Heart right ventricle (tissue), 16 donors: Measurements from ENCODE around the gene GSN. TPM values are rescaled to one million over a fixed set of nuclear protein-coding genes. Genes with fewer than 3 reads are reported as not detected.
A peak's percentile ranks its signal among the peaks of the same experiment; 100 is the strongest.

Experiments
- ATAC-seq, 8 donors: fragments of 200-7000 bp; cut with Tn5 transposase; one replicate each; pipeline ENCODE4 v1.9.1; 2020; ENCODE audit warnings: mild to moderate bottlenecking in 8 of 8, moderate library complexity in 8 of 8, moderate number of reproducible peaks in 1 of 8
- DNase-seq, 2 donors: peaks; one replicate each; pipeline ENCODE4 v3.0.0-alpha.2; 2020
- H3K27ac ChIP-seq, 10 donors: fragments of 200-600 bp; sonication (generic) in 2 of 10; one replicate each; pipeline versions ENCODE4 v1.5.0 to v1.8.0; 2020 to 2022; ENCODE audit warnings: mild to moderate bottlenecking in 3 of 10
- H3K27me3 ChIP-seq, 7 donors: fragments of 200-600 bp; one replicate each; pipeline ENCODE4 v1.8.0; 2021 to 2022; ENCODE audit warnings: mild to moderate bottlenecking in 2 of 7
- H3K36me3 ChIP-seq, 9 donors: fragments of 200-600 bp; sonication (generic) in 1 of 9; one replicate each; pipeline versions ENCODE4 v1.5.0 to v1.8.0; 2020 to 2022; ENCODE audit warnings: mild to moderate bottlenecking in 2 of 9
- H3K4me1 ChIP-seq, 9 donors: fragments of 200-600 bp; sonication (generic) in 1 of 9; one replicate each; pipeline versions ENCODE4 v1.5.0 to v1.8.0; 2020 to 2022; ENCODE audit warnings: mild to moderate bottlenecking in 4 of 9
- H3K4me3 ChIP-seq, 10 donors: fragments of 200-600 bp; sonication (generic) in 2 of 10; one replicate each; pipeline versions ENCODE4 v1.5.0 to v1.8.0; 2020 to 2022; ENCODE audit warnings: mild to moderate bottlenecking in 7 of 10, moderate library complexity in 2 of 10
- H3K9me3 ChIP-seq, 11 donors: fragments of 200-600 bp in 10 of 11; sonication (generic) in 2 of 11; one replicate each; pipeline versions ENCODE4 v1.5.0 to v1.8.0; 2013 to 2022; ENCODE audit warnings: mild to moderate bottlenecking in 2 of 11, control low read depth in 1 of 11, moderate library complexity in 1 of 11
- WGBS, 2 donors: extraction: QIAGEN DNeasy Blood & Tissue Kit; methylation state at CpG; one replicate each; pipeline ENCODE4 v1.1.7; 2013; ENCODE audit warnings: inconsistent platforms in 1 of 2; 5-methylcytosine and 5-hydroxymethylcytosine counted together
- intact Hi-C, 10 donors: fragments of 100-400 bp; cut with DNase I; formaldehyde crosslinking; loops; one replicate each; pipeline versions ENCODE4 v1.11.1 to v1.14.2; 2022
- polyA plus RNA-seq, 2 donors: library from polyadenylated mRNA; stranded (reverse); fragments of 200-250 nt; gene quantifications; one replicate each; pipeline ENCODE4 v1.2.3, GENCODE V29; 2013
- total RNA-seq, 10 donors: library from RNA; stranded (reverse); fragmentation: NEBNext Ultra II Directional in 3 of 10; extraction: Animal tissue kit (Norgen Biotek cat#: 25700) in 3 of 10; gene quantifications; one replicate each; pipeline versions ENCODE4 v1.2.1 to v1.2.4, GENCODE V29; 2021 to 2023
- TF ChIP-seq, protein P1 (sequence below), 9 donors: fragments of 200-600 bp; sonication (generic) in 2 of 9; IDR thresholded peaks; one replicate each; pipeline versions ENCODE4 v1.5.0 to v1.8.0; 2021 to 2022; ENCODE audit warnings: antibody characterized with exemption in 9 of 9, mild to moderate bottlenecking in 5 of 9, moderate library complexity in 1 of 9
- donor health status: Arrhythmogenic right ventricular cardiomyopathy.
- donor health status: ischemic (EF 13 %, LVEDD 7.1; RV severe dilation, severe dysfunction).
- donor health status: healthy with polysubstance abuse.
- donor health status: DM: no; HTN: yes; CAD: no.
- donor health status: DM: no; HTN: no; CAD: no.
- donor health status: ischemic (EF 25% LVEDD 6.9; RV normal size, moderate dysfunction).
- donor health status: ischemic (EF 25% LVEDD 5.7; RV mildly dilated, moderate dysfunction).
- donor health status: healthy.
- donor health status: DM: yes; HTN: yes; CAD: no.
- donor health status: Ischemic cardiomyopathy.
- donor health status: ischemic (EF 35%, LVEDD 5.7; RV mildly dilated, moderate dysfunction).
- donor health status: nonischemic (EF 11% LVEDD 7.7; RV severe dilation, severe dysfunction).
- donor health status: DM: yes; HTN: yes; CAD: no.
- donor health status: PGD.
- donor health status: ischemic (EF 29% LVEDD 5.4; RV normal size, mild dysfunction).
- donor health status: nonischemic (EF 23%, LVEDD 6.1; RV moderate dilation, normal function).

GSN gene
- total and polyA plus RNA-seq, 12 donors, result 360 to 861 (median 668) TPM

DNA sequence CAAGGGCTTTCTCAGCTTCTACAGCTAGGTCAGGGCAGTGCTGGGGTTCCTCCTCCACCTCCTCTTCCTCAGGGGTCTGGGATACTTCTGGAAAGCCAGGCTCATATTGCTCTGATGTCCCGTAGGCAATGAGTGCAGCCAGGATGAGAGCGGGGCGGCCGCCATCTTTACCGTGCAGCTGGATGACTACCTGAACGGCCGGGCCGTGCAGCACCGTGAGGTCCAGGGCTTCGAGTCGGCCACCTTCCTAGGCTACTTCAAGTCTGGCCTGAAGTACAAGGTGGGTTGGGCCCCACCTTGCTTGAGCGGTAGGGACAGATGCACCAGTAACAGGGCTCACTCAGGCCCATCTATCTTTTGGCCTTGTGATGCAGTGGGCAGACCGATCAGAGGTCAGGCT lies 34.8 kb downstream of the GSN start:
- Histone ChIP-seq H3K27me3 (no peaks in the 10 kb centered on the region), H3K36me3 (peaks cover 0 to 71% (median 56%) of the 10 kb centered on the region in 9 donors), H3K27ac (peak overlapping the region in 8 of 10 donors; percentile 53 to 100 (median 94)), H3K4me1 (peaks cover 25 to 95% (median 76%) of the 10 kb centered on the region in 9 donors), H3K9me3 (no peaks in the 10 kb centered on the region), H3K4me3 (peak overlapping the region in 8 of 10 donors; percentile 62 to 81 (median 72))
- ATAC-seq (no peak), DNase-seq (no peak)
- TF ChIP-seq, protein P1, sequence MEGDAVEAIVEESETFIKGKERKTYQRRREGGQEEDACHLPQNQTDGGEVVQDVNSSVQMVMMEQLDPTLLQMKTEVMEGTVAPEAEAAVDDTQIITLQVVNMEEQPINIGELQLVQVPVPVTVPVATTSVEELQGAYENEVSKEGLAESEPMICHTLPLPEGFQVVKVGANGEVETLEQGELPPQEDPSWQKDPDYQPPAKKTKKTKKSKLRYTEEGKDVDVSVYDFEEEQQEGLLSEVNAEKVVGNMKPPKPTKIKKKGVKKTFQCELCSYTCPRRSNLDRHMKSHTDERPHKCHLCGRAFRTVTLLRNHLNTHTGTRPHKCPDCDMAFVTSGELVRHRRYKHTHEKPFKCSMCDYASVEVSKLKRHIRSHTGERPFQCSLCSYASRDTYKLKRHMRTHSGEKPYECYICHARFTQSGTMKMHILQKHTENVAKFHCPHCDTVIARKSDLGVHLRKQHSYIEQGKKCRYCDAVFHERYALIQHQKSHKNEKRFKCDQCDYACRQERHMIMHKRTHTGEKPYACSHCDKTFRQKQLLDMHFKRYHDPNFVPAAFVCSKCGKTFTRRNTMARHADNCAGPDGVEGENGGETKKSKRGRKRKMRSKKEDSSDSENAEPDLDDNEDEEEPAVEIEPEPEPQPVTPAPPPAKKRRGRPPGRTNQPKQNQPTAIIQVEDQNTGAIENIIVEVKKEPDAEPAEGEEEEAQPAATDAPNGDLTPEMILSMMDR (IDR thresholded peaks at IDR 0.05), result no peak
- 89 to 95% methylated on average over 13 of the region's 13 CpGs for WGBS, 2 donors
- intact Hi-C loops, result loop anchor here in 1 of 10 donors (5.0 kb wide), 1 partner anchor 90 kb away; no protein-coding TSS in a partner anchor

DNA sequence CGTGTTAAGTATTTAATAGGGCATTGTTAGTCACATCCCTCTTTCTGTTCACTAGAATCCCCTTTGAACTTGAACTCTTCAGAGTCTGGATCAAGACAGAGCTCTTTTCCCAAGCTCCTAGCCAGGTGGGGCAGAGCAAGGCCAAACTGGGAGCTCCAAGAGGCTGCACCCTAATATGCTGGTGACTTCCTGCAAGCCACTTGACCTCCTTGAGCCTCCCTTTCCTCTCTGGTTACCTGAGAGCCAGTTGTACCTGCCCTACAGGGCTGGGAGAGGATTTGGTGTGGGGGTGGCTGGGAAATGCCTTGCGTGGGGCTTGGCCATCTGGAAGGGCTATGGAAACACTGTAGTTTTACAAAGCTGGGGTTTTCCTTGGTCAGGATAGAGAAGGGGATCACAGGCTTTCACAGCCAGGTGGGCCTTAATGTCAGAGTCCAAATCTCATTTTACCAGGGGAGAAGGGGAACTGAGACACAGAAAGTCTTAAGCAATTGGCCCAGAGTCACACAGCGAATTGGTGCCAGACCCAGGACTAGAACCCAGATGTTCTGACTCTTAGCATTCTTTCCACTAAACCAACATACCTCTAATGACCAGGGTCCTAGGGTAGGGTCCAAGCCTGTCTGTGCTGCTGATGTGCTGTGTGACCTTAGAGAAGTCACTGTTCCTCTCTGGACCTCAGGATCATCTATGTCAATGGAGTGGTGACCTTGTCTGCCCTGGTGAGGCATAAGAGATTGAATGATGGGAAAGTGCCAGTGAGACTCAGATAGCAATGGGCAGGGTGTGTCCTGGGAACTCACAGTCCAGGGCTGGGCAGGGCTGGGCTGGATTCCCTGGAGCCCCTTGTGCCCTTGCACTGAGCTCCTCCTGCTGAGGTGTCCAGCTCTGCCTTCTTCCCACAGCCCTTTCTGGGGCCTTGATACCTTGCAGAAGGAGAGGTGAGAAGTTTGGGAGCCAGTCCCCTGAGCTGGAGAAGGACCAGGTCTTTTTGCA lies 35.8 kb downstream of the GSN start:
- TF ChIP-seq, protein P1 (IDR thresholded peaks at IDR 0.05), result no peak
- H3K27ac ChIP-seq, result peak overlapping the region in 9 of 10 donors; percentile 26 to 100 (median 68)
- DNase-seq (no peak), ATAC-seq (peak in 1 of 8 donors; percentile 8)
- peak overlapping the region in 8 of 10 donors; percentile 14 to 81 (median 72) for H3K4me3 ChIP-seq
- H3K36me3 ChIP-seq, result peaks cover 0 to 80% (median 65%) of the 10 kb centered on the region in 9 donors
- intact Hi-C loops, result loop anchor here in 1 of 10 donors (5.0 kb wide), 1 partner anchor 91 kb away; no protein-coding TSS in a partner anchor
- peaks cover 19 to 95% (median 66%) of the 10 kb centered on the region in 9 donors for H3K4me1 ChIP-seq
- no peaks in the 10 kb centered on the region for H3K27me3 ChIP-seq
- WGBS, 2 donors, result 83 to 86% methylated on average over 3 of the region's 3 CpGs
- H3K9me3 ChIP-seq, result no peaks in the 10 kb centered on the region

DNA sequence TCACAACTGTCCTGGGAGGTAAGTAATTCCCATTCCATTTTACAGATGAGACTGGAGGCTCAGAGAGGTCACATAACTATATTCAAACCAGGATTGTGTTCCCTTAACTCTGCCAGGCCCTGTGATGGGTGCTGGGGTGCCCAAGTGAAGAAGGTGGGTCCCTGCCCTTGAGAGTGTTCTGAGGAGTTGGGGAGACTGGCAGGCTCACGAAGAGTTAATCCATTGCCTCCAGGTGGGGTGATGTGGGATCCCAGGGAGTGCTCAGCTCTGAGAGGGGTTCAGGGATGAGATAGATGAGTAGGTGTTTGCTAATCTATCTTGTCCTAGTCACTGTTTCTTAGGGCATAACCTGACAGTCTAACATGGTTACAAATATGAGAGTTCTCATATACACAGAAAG lies 36.7 kb downstream of the GSN start:
- peak overlapping the region in 8 of 10 donors; percentile 1 to 81 (median 72) for H3K4me3 ChIP-seq
- peaks cover 0 to 90% (median 68%) of the 10 kb centered on the region in 9 donors for H3K36me3 ChIP-seq
- TF ChIP-seq, protein P1 (IDR thresholded peaks at IDR 0.05), result no peak
- ATAC-seq (no peak), DNase-seq (no peak)
- 70 to 93% methylated on average over 1 of the region's 1 CpG for WGBS, 2 donors
- H3K27me3 ChIP-seq, result no peaks in the 10 kb centered on the region
- H3K9me3 ChIP-seq, result no peaks in the 10 kb centered on the region
- peak overlapping the region in 7 of 10 donors; percentile 26 to 100 (median 93) for H3K27ac ChIP-seq
- intact Hi-C loops, result loop anchor here in 2 of 10 donors (5.0 kb wide), 2 partner anchors 82 to 92 kb away; no protein-coding TSS in a partner anchor
- H3K4me1 ChIP-seq, result peaks cover 19 to 96% (median 57%) of the 10 kb centered on the region in 9 donors
